Activated T-cell treated with anti-CD3 and anti-CD28 coated beads for 24 hours (primary cell): ENCODE measurements around the gene RECK.

Experiments used
- DNase-seq: peaks from one replicate; pipeline ENCODE4 v3.0.0-alpha.2; 2020; ENCODE audit warnings: low read depth

RECK gene

GRCh38 chr9:36140086-36141084 lies 103.7 kb downstream of the RECK start:
- no peak for DNase-seq

- DNase-seq = no peak
These were observed 104.6 kb downstream of the RECK start for GRCh38 chr9:36141288-36141687.

GRCh38 chr9:36141761-36142160 lies 105.0 kb downstream of the RECK start:
- no peak for DNase-seq

GRCh38 chr9:36142510-36143244 lies 106.0 kb downstream of the RECK start:
- no peak for DNase-seq

- no peak for DNase-seq
These were observed 106.5 kb downstream of the RECK start for GRCh38 chr9:36143245-36143641.

GRCh38 chr9:36144309-36145232 lies 107.9 kb downstream of the RECK start:
- no peak for DNase-seq

- DNase-seq = no peak
These were observed 109.3 kb downstream of the RECK start for GRCh38 chr9:36145970-36146369.

- no peak for DNase-seq
These were observed 109.9 kb downstream of the RECK start for GRCh38 chr9:36146651-36147050.

GRCh38 chr9:36147441-36148175 lies 110.9 kb downstream of the RECK start:
- DNase-seq = no peak

- peak; percentile 51 for DNase-seq
These were observed 111.8 kb downstream of the RECK start for GRCh38 chr9:36148311-36149051.

GRCh38 chr9:36149197-36149596 lies 112.5 kb downstream of the RECK start:
- no peak for DNase-seq

GRCh38 chr9:36150574-36151315 lies 114.0 kb downstream of the RECK start:
- no peak for DNase-seq

GRCh38 chr9:36151316-36152210 lies 114.8 kb downstream of the RECK start:
- peak; percentile 83 for DNase-seq

GRCh38 chr9:36152741-36153438 lies 116.2 kb downstream of the RECK start:
- no peak for DNase-seq

- DNase-seq = no peak
These were observed 117.0 kb downstream of the RECK start for GRCh38 chr9:36153746-36154145.

- no peak for DNase-seq
These were observed 117.7 kb downstream of the RECK start for GRCh38 chr9:36154331-36154952.

- DNase-seq = no peak
These were observed 119.4 kb downstream of the RECK start for GRCh38 chr9:36156116-36156515.

- DNase-seq = no peak
These were observed 121.4 kb downstream of the RECK start for GRCh38 chr9:36158122-36158521.
